ENCODE data around the gene FLNA.

GRCh38 chrX:154384284-154384892 lies 10.0 kb upstream of the FLNA start:
- peak in 1 of 2 donors; percentile 6 for TF ChIP-seq CTCF (conservative IDR thresholded peaks at IDR 0.05 in 1 of 2, IDR thresholded peaks at IDR 0.05 in 1 of 2; ENCODE audit: extremely low read depth in 1 of 2, insufficient read depth in 1 of 2, low read depth in 1 of 2, low read length in 2 of 2)
- TF ChIP-seq EZH2 (IDR thresholded peaks at IDR 0.05; ENCODE audit: borderline replicate concordance, low read length) = no peak

Data from mammary epithelial cell (primary cell).